Activated T-helper 1 cell treated with anti-CD3 and anti-CD28 coated beads, Interleukin-12 subunit alpha, Interleukin-12 subunit beta, Interleukin-2, Interleukin-4 antibody, amounts not matched to agents 30 ng/mL and 10 ng/mL and 1 ng/mL, durations not matched to agents 14 hours and 24 hours and 36 hours (primary cell): ENCODE measurements around the gene TNS1. TPM values are rescaled to one million over a fixed set of nuclear protein-coding genes. Genes with fewer than 3 reads are reported as not detected.

Source experiments
- DNase-seq: peaks from one replicate; pipeline ENCODE4 v3.0.0; 2021; ENCODE audit warnings: low spot score
- H3K27ac Mint-ChIP-seq: one replicate; pipeline ENCODE4 v1.8.0; 2021; ENCODE audit warnings: mild to moderate bottlenecking, mixed read lengths
- H3K27me3 Mint-ChIP-seq: one replicate; pipeline ENCODE4 v1.8.0; 2022; ENCODE audit warnings: mild to moderate bottlenecking, moderate library complexity, mixed read lengths; ENCODE audit not compliant: insufficient read depth
- H3K36me3 Mint-ChIP-seq: one replicate; pipeline ENCODE4 v1.8.0; 2021; ENCODE audit warnings: low read depth, mixed read lengths
- H3K4me1 Mint-ChIP-seq: one replicate; pipeline ENCODE4 v1.8.0; 2021; ENCODE audit warnings: low read depth, mixed read lengths
- H3K4me3 Mint-ChIP-seq: one replicate; pipeline ENCODE4 v1.8.0; 2021; ENCODE audit warnings: mild to moderate bottlenecking, moderate library complexity, mixed read lengths
- H3K9me3 Mint-ChIP-seq: one replicate; pipeline ENCODE4 v1.8.0; 2021; ENCODE audit warnings: mixed read lengths
- intact Hi-C: fragments of 100-400 bp; cut with micrococcal nuclease; formaldehyde crosslinking; loops from one replicate; pipeline ENCODE4 v1.15.1; 2024
- total RNA-seq: library from RNA; stranded (reverse); gene quantifications from 2 replicates; pipeline ENCODE4 v1.2.3, GENCODE V29; 2022

The TNS1 gene
- total RNA-seq, 1 donor from 2014 or later: 0.41 TPM

DNA sequence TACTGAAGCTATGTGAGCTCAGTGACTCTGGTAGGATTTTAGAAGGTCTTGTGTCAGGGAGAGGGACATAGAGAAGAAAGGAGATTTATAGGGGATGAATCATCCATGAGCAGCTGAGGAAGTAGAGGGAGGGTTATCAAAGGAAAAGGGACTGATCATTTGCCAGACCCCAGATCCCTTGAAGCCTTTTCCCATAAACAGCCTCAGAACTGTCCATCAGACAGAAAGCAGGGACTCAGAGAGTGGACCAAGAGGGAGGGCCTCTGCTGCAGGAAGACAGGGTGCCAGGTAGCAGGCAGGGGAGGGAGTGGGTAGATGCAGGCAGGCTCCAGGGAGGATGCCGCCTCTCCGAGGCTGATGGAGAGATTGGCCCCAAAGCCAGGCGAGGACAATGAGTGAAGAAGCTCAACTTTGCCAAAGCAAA lies 133.9 kb downstream of the TNS1 start:
- H3K9me3 Mint-ChIP-seq: no peaks in the 10 kb centered on the region
- no peak for DNase-seq
- no peak overlapping the region for H3K27ac Mint-ChIP-seq
- intact Hi-C loops: no loop called here
- no peaks in the 10 kb centered on the region for H3K4me1 Mint-ChIP-seq
- H3K36me3 Mint-ChIP-seq: no peaks in the 10 kb centered on the region
- H3K4me3 Mint-ChIP-seq: no peak overlapping the region
- peaks cover 2% of the 10 kb centered on the region for H3K27me3 Mint-ChIP-seq

DNA sequence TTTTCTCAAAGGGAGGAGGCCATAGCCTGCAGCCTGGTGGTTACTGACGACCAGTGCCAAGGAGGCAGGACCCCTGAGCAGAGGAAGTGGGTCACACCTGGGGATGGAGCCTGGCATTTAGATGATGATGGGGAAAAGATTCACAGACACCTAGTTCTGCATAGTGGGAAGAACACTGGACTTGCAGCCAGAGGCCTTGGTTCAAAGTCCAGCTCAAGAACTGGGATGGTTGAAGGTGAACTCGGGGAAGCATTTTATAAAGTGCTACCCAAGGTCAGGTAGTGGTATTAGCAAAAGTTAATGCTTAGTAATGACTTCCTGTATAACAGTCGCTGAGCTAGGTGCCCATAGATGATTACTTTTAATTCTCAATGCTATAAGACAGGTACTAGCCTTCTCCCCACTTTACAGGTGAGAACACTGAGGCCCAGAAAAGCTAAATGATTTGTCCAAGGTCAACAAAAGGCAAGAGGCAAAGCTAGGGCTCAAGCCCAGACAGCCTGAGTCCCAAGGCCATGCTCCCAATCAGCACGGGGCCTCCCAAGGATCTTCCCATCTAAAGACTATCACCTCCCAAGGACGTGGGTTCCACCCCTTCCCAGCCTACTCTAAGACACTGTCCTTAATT lies 134.4 kb downstream of the TNS1 start:
- Mint-ChIP-seq H3K9me3 (no peaks in the 10 kb centered on the region), H3K36me3 (no peaks in the 10 kb centered on the region), H3K27me3 (peaks cover 2% of the 10 kb centered on the region), H3K4me3 (no peak overlapping the region), H3K27ac (no peak overlapping the region), H3K4me1 (no peaks in the 10 kb centered on the region)
- intact Hi-C loops: no loop called here
- no peak for DNase-seq

DNA sequence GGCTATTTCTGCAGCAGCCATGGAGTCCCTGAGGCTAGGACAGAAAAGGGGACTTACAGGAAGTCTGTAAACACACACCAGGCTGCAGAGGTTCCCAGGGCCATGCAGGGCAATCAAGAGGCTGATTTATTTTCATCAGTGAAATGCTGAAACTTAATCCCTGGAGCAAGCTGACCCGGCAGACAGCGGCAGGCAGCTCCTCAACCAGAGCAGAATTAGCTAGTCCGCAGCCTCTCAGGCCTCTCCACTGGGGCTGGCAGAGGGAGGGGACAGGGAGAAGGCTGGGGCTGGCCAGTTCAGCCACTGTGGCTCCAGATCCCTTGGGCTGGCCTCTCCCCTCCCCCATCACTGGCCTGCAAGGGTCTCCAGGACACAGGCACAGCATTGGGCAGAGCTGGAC lies 136.3 kb downstream of the TNS1 start:
- Mint-ChIP-seq H3K27ac (no peak overlapping the region), H3K27me3 (peaks cover 2% of the 10 kb centered on the region), H3K9me3 (no peaks in the 10 kb centered on the region), H3K4me3 (no peak overlapping the region), H3K36me3 (no peaks in the 10 kb centered on the region), H3K4me1 (no peaks in the 10 kb centered on the region)
- no peak for DNase-seq
- intact Hi-C loops: no loop called here

DNA sequence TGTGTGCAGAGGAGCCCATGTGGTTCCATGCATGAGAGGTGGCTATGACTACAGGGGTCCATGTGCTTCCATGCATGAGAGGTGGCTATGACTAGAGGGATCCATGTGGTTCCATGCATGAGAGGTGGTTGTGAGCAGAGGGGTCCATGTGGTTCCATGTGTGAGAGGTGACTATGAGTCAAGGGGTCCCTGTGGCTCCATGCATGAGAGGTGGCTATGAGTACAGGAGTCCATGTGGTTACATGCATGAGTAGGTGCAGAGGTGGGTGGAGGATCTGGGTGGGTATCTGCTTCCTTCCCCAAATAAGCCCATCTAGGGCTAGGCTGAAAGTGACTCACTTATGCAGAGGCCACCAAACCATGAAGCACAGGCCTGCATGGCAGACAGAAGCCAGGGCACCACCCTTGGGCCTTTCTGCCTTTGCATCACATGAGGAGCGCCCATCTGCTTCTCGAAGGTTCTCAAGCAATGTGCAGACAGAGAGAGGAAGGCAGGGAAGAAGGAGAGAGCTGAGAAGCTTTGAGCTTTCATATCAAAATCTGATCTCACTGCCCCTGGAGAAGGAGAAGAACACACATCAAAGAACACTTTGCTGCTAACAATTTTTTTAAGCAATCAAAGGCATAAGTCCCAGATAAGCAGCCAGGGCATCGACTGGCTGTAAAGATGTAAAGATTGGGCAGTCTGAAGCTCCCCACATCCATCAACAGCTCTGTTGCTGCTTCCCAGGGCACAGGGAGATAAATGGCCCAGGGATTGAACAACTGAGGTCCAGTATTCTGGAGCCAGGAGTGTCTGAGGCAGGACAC lies 137.6 kb downstream of the TNS1 start:
- H3K9me3 Mint-ChIP-seq: no peaks in the 10 kb centered on the region
- H3K4me1 Mint-ChIP-seq: no peaks in the 10 kb centered on the region
- no peak overlapping the region for H3K4me3 Mint-ChIP-seq
- H3K27ac Mint-ChIP-seq: no peak overlapping the region
- intact Hi-C loops: no loop called here
- no peak for DNase-seq
- no peaks in the 10 kb centered on the region for H3K36me3 Mint-ChIP-seq
- peaks cover 2% of the 10 kb centered on the region for H3K27me3 Mint-ChIP-seq

DNA sequence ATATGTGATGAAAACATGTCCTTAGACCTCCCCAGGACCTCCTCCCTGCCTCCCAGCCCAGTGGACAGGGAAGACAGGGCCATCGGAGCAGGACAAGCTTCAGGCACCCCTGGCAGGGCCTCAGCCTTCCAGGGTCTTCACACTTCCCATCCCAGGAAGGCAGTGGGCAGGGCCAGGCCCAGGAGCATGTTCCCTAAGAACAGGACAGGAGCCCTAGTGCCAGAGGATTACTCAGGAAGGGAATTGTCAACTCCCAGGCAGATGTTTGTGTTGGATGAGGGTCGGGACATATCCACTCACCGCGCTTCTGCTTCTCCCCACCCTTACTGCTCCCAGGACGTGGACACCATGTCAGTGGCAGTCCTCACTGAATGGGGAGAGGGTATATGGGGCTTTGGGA lies 138.9 kb downstream of the TNS1 start:
- Mint-ChIP-seq H3K36me3 (no peaks in the 10 kb centered on the region), H3K4me3 (no peak overlapping the region), H3K9me3 (no peaks in the 10 kb centered on the region), H3K27me3 (peaks cover under 1% of the 10 kb centered on the region), H3K4me1 (no peaks in the 10 kb centered on the region), H3K27ac (no peak overlapping the region)
- no peak for DNase-seq
- intact Hi-C loops: no loop called here

DNA sequence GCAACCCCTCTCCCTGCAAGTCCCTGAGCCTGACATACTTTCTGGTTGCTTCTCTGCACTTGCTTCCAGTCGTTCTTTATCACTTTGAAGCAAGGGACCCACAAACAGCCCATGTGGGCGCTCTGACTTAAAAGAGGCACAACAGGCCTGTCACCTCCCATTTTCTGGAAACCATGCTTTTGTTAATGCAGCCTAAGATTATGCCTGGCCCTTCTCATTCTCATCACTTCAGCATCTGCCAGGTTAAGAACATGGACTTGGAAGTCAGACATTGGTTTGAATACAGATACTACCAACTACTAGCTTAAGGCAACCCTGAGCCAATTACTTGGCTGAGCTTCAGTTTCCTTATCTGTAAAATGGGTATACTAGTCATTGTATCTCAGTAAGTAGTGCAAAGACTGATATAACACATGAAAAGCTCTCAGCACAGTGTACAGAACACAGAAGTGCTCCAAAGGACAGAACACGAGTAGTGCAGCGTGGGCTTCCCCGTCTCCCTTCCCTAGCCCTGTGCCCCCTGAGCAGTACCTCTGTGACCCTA lies 141.4 kb downstream of the TNS1 start:
- Mint-ChIP-seq H3K4me1 (no peaks in the 10 kb centered on the region), H3K36me3 (no peaks in the 10 kb centered on the region), H3K27me3 (no peaks in the 10 kb centered on the region), H3K4me3 (no peak overlapping the region), H3K9me3 (no peaks in the 10 kb centered on the region), H3K27ac (no peak overlapping the region)
- intact Hi-C loops: no loop called here
- no peak for DNase-seq

DNA sequence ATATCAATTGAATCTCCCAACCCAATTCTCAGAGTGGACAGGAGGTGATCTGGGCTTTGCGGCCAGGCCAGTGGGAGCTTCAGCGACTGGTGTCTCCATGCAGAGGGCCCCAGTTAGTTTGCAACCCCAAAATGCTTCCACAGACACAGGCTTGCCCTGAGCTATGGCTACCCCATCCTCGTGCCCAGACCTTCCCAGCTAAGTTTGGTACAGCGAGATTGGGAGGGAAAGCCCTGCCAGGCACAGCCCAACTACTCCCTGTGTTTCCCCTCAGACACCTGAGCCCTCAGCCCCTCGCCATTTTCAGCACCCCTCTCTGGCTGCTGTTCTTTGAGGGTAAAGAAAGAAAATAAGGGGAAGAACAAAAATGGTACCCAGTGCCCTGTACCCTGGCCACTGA lies 142.9 kb downstream of the TNS1 start:
- Mint-ChIP-seq H3K4me3 (no peak overlapping the region), H3K36me3 (no peaks in the 10 kb centered on the region), H3K27ac (no peak overlapping the region), H3K27me3 (peaks cover 2% of the 10 kb centered on the region), H3K4me1 (no peaks in the 10 kb centered on the region), H3K9me3 (no peaks in the 10 kb centered on the region)
- intact Hi-C loops: no loop called here
- DNase-seq: no peak

DNA sequence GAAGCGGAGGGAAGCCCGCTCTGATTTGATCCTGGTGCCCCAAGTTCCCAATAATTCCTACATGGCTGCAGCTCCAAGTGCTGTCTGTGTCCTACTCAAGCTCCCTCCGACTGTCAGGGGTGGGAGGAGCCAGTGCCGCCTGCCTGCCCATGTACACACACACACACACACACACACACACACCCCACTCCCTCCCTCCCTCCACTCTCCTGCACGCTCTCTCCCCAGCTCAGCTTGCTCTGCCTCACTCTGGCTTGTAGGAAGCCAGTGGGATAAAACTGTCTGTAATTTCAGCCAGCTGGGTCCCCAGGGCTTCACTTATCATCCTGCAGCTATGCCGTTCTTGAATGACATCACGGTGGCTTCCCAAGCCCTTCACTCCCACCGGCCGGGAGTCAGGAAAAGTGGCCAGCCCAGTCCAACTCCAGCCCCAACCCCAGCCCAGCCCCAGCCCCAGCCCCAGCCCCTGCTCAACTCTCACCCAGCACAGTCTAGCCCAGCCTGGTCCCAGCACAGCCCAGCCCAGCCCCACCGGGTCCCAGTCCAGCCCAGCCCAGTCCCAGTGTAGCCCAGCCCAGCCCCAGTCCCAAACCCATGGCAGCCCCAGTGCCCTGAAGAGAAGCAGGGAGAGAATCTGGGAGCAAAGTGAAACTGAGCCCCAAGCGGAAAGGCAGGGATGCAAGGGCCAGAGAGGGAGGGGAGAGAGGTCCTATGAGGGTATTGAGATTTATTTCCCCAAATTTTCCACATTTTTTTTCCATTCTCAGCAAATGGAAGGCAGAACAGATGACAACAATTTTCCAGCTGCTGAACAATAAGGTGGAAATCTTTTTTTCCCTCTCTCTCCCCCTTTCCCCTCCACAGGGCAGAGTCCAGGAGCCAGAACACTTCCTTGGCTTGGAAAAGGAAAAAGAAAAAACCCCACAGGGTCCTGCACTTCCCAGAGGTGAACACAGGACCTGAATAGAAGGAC lies 144.0 kb downstream of the TNS1 start:
- DNase-seq: no peak
- no peaks in the 10 kb centered on the region for H3K9me3 Mint-ChIP-seq
- no peak overlapping the region for H3K27ac Mint-ChIP-seq
- H3K36me3 Mint-ChIP-seq: no peaks in the 10 kb centered on the region
- H3K4me3 Mint-ChIP-seq: no peak overlapping the region
- peaks cover 2% of the 10 kb centered on the region for H3K27me3 Mint-ChIP-seq
- intact Hi-C loops: no loop called here
- no peaks in the 10 kb centered on the region for H3K4me1 Mint-ChIP-seq

DNA sequence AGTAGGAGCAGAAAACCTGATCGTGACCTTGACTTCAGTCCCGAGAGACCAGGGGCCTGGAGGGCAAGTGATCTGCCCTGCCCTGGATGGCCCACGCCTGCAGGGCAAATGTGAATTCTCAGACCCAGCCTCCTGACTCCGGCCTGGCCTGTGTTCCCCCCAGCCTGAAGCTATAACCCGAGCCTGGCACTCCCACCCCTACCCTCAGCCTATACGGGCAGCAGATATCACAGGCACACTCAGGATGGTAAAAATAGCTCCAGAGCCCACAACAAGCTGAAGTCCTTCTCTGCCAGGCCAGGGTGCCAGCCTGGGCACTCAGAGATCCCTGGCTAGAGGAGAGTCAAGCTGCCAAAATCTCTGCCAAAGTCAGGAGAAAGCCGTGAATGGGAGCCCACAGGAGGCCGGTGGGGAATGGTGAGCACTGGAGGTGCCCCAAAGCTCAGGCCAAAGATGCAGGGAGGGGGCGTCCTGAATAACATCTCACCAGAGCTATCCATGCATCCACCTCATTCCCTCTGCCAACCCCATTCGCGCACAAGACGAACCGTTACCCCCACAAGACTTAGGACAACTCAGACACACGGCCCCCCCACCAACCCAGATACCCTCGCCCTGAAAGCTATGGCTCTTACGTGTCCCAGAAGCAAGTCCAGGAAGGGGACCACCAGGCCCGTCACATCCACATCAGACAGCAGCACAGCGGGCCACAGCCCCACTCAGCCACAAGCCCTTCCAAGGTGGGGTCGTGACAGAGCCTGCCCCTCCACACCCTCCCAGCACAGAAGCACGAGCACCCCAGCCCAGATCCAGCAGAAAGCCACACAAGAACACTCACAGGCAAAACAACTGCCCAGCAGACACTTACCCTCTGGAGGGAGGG lies 144.9 kb downstream of the TNS1 start:
- no peaks in the 10 kb centered on the region for H3K36me3 Mint-ChIP-seq
- no peak overlapping the region for H3K4me3 Mint-ChIP-seq
- no peak for DNase-seq
- intact Hi-C loops: no loop called here
- no peak overlapping the region for H3K27ac Mint-ChIP-seq
- peaks cover 2% of the 10 kb centered on the region for H3K27me3 Mint-ChIP-seq
- no peaks in the 10 kb centered on the region for H3K4me1 Mint-ChIP-seq
- no peaks in the 10 kb centered on the region for H3K9me3 Mint-ChIP-seq

DNA sequence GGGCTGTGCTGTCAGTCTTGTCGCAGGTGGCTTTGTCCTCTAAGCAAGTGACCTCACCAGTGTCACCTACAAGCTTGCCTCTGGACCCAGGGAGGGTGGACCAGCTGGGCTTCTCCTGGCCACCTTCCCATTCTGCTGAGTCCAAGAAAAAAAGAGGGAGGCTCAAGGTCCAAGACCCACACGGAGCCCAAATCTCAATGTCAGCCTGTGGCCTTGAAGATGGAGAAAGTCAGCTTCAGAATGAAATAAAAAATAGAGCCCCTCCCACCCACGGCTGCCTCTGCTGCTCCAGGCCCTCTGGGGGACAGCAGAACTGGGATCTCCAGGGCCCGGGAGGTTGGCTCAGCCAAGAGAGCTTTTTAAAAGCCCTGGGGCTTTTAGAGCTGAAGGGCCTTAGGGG lies 145.9 kb downstream of the TNS1 start:
- Mint-ChIP-seq H3K27me3 (peaks cover 2% of the 10 kb centered on the region), H3K36me3 (no peaks in the 10 kb centered on the region), H3K27ac (no peak overlapping the region), H3K4me1 (no peaks in the 10 kb centered on the region), H3K9me3 (no peaks in the 10 kb centered on the region), H3K4me3 (no peak overlapping the region)
- no peak for DNase-seq
- intact Hi-C loops: no loop called here

DNA sequence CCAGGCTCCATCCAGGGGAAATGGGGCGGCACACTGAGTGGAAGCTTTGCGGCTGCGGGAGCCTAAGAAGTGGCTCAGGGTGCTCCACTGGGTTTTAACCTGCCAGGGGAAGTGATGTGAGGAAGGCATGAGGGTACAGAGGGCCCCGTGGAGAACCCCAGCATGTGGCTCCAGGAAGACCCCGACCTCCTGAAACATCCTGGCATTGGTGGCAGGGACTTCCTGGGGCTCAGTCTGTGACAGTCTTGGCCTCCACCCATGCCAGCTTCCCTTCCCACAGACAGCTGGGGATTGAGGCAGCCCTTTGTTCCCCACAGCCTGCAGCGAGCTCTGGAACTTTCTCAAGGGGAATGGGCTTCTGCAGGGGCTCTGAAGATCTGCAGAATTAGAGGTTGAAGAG lies 146.6 kb downstream of the TNS1 start:
- no peak overlapping the region for H3K27ac Mint-ChIP-seq
- H3K4me3 Mint-ChIP-seq: no peak overlapping the region
- no peaks in the 10 kb centered on the region for H3K9me3 Mint-ChIP-seq
- DNase-seq: no peak
- intact Hi-C loops: no loop called here
- H3K4me1 Mint-ChIP-seq: no peaks in the 10 kb centered on the region
- peaks cover 2% of the 10 kb centered on the region for H3K27me3 Mint-ChIP-seq
- H3K36me3 Mint-ChIP-seq: no peaks in the 10 kb centered on the region
